GM12801 (cell line): ENCODE data around the gene ACCS.

Experiments used
- TF ChIP-seq, protein P1 (sequence below): IDR thresholded peaks from one replicate; pipeline ENCODE4 v1.5.1; 2011; ENCODE audit warnings: control low read depth; ENCODE audit not compliant: insufficient read length; ENCODE audit errors: extremely low read depth

Gene ACCS

DNA sequence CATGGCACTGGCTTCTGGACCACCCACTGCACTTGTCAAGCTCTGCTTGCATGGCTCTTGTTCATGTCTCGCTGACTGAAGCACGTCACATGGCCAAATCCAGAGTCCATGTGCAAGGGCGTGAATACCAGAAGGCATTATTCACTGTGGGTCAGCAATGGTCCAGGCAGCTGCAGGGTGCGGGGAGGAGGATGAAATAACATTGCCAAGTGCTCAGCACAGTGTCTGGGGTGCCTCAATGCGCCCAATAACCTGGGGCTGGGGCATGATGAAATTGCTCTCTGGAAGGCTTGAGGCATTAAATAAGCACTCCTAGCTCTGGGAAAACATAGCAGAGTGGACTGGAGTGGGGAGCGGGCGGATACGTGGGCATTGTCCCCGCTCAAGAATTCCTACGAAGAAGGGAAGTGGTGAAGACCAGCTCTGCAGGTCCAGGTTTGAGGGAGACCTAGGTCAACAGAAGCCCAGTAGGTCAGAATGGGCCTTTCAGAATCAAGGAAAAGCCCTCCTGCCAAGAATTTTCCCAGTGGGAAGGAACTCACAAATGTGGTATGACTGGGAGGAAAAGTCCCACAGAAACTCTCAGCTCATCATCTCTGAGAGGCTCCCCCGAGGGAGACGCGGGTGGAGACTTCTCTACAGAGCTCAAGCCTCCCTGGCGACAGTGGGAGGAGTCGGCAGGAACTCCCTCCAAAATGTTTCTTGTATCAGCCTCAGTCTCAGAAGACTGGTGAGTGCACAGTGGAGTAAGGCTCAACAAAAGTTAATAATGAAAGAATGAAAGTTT is 33.6 kb upstream of the ACCS start:
- TF ChIP-seq, protein P1, sequence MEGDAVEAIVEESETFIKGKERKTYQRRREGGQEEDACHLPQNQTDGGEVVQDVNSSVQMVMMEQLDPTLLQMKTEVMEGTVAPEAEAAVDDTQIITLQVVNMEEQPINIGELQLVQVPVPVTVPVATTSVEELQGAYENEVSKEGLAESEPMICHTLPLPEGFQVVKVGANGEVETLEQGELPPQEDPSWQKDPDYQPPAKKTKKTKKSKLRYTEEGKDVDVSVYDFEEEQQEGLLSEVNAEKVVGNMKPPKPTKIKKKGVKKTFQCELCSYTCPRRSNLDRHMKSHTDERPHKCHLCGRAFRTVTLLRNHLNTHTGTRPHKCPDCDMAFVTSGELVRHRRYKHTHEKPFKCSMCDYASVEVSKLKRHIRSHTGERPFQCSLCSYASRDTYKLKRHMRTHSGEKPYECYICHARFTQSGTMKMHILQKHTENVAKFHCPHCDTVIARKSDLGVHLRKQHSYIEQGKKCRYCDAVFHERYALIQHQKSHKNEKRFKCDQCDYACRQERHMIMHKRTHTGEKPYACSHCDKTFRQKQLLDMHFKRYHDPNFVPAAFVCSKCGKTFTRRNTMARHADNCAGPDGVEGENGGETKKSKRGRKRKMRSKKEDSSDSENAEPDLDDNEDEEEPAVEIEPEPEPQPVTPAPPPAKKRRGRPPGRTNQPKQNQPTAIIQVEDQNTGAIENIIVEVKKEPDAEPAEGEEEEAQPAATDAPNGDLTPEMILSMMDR = no peak

DNA sequence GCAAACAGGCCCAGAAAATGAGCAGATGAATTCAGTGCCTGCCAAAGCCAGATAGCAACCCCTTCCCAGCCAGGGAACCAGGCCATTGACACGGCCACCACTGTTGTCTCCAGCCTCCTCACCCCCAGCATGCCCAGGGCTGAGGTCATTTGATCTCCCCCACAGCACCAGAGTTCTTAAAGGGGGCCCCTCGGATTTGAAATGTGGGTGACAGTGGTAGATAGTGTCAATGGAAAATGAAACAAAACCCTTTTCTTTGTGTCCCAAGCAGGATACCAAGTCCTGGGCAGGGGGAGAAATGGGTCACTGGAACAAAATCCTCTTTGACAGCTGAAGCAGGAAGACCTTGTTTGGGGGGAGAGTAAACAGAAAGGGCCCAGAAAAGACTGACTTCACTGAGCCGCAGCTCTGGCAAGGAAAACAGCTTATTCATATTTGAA is 32.6 kb upstream of the ACCS start:
- TF ChIP-seq, protein P1 = no peak

DNA sequence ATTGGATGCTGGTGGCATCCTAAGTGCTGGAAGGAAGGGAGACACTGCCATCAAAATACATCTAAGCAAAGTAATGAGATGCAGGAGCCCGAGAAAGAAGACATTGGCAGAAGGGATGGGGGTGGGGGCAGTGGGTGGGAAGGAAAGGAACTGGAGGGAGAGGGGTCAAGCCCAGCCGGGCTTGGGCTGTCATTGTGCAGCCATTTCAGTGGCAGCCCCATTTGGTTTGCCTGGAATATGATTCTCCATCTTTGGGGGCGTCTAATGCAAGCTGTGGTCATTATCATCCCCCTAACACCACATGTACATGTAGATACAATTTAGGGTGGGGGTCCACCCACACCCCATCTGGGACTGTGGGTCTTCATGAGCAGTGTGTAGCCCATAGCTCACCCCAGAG is 32.2 kb upstream of the ACCS start:
- TF ChIP-seq, protein P1 = no peak

DNA sequence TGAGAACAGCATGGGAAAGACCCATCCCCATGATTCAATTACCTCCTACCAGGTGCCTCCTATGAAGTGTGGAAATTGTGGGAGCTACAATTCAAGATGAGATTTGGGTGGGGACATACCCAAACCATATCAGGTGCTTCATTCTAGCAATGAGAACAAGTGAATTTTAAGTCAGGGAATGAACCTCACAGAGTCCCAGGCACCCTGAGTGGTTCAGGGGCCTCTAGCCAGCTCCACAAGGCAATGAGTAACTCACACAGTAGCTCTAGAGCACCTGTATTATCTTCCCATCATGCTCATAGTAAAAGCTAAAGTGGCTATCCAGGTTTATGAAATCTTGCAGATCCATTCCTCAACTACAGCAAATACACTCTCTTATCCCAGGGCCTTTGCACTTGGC is 31.4 kb upstream of the ACCS start:
- TF ChIP-seq, protein P1 = no peak

DNA sequence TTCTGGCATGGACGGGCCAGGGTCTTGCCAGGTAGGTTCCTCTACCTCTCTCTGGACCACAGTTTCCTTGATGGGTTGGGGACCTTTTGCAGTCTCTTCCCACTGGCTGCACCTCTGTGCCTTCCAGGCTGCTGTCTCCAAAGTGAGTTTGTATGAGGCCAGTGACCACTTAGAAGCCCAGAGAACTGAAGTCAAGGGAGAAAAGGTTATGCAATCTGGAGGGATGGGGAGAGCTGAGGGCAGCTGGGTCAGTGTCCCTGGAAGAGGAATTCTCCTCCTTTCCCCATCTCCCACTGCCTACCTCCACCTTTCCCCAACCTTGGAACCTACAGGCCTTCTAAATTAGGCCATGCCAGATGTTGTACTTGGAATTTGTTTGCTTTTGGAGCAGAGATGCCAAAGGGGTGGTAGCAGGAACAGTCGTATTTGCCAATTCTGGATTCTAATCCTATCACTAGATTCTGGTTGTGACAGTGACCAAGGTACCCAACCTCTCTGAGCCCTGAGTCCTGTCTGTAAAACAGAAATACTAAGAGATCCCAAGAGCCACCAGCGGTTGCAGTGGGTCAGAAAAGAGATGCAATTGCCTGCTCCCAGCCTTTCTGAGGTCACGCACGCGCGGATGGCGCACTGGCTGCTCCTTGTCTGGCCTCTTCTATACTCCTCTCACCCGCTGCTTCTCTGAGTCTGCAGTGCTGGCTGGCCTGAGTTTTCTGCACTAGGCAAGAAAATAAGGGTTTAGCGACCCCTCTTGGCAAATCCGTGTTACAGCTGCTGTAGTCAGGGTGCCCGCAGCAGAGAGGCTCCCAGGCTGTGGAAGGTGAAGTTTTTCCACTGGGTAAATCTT is 29.0 kb upstream of the ACCS start:
- TF ChIP-seq, protein P1 = no peak

DNA sequence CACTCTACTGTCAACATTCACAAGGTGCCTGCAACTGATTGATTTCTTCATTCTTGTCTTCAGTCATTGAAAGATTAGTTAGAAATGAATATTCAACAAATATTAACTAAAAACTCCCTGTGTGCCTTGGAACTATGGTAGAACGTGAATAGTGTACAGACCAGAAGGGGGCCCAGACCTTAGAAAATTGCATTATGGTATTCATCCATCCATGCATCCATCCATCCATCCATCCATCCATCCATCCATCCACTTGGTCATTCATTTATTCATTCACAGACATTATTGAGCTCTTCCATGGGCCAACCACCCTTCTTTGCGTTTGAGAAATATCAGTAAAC is 28.4 kb upstream of the ACCS start:
- TF ChIP-seq, protein P1 = no peak

DNA sequence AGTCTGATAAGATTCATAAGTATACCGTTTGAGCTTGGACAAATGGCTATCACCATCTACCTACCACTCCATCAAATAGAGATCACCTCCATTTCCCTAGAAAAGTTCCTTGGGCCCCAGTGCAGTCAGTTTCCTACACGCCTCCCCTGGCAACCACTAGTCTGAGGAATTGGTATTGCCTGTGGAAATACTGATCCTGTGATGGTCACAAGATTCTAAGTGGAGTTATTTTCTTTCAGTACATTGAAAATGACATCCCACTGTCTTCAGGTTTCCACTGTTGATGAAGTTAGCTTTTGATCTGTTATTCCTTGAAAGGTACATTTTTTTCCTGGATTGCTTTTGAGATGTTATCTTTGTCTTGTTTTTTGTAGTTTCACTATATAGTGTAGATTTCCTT is 22.9 kb upstream of the ACCS start:
- TF ChIP-seq, protein P1 = no peak
